GM18909 (cell line): ENCODE results near the gene CNTN5.

Experiments used
- ATAC-seq: cut with Tn5 transposase; IDR thresholded peaks from one replicate; pipeline ENCODE4 v1.9.1; 2021; ENCODE audit warnings: mild to moderate bottlenecking; ENCODE audit not compliant: unreplicated experiment, poor library complexity

CNTN5 gene

GRCh38 chr11:100151944-100152343 is 1131.2 kb downstream of the CNTN5 start:
- no peak for ATAC-seq

- no peak for ATAC-seq
These were observed 1132.0 kb downstream of the CNTN5 start for GRCh38 chr11:100152766-100153165.

GRCh38 chr11:100163471-100163870 is 1142.7 kb downstream of the CNTN5 start:
- ATAC-seq, result no peak

- ATAC-seq, result no peak
These were observed 1154.1 kb downstream of the CNTN5 start for GRCh38 chr11:100174881-100175280.

GRCh38 chr11:100176456-100176855 is 1155.7 kb downstream of the CNTN5 start:
- no peak for ATAC-seq

GRCh38 chr11:100177651-100178050 is 1156.9 kb downstream of the CNTN5 start:
- no peak for ATAC-seq

GRCh38 chr11:100182350-100182749 is 1161.6 kb downstream of the CNTN5 start:
- no peak for ATAC-seq

- ATAC-seq, result no peak
These were observed 1162.2 kb downstream of the CNTN5 start for GRCh38 chr11:100182927-100183326.

- ATAC-seq, result no peak
These were observed 1164.8 kb downstream of the CNTN5 start for GRCh38 chr11:100185588-100185987.

GRCh38 chr11:100188137-100188783 is 1167.5 kb downstream of the CNTN5 start:
- no peak for ATAC-seq

GRCh38 chr11:100190395-100190794 is 1169.6 kb downstream of the CNTN5 start:
- ATAC-seq, result no peak

- ATAC-seq, result no peak
These were observed 1171.4 kb downstream of the CNTN5 start for GRCh38 chr11:100192181-100192580.

GRCh38 chr11:100203789-100204188 is 1183.0 kb downstream of the CNTN5 start:
- no peak for ATAC-seq

- ATAC-seq, result no peak
These were observed 1185.2 kb downstream of the CNTN5 start for GRCh38 chr11:100205926-100206325.

GRCh38 chr11:100208207-100208606 is 1187.5 kb downstream of the CNTN5 start:
- ATAC-seq, result no peak

GRCh38 chr11:100214791-100215190 is 1194.0 kb downstream of the CNTN5 start:
- no peak for ATAC-seq

- ATAC-seq, result no peak
These were observed 1200.1 kb downstream of the CNTN5 start for GRCh38 chr11:100220801-100221200.

GRCh38 chr11:100221791-100222190 is 1201.0 kb downstream of the CNTN5 start:
- ATAC-seq, result no peak

GRCh38 chr11:100224541-100225034 is 1203.8 kb downstream of the CNTN5 start:
- no peak for ATAC-seq

GRCh38 chr11:100229086-100229485 is 1208.3 kb downstream of the CNTN5 start:
- ATAC-seq, result no peak

GRCh38 chr11:100232006-100232405 is 1211.3 kb downstream of the CNTN5 start:
- no peak for ATAC-seq

- ATAC-seq, result no peak
These were observed 1214.3 kb downstream of the CNTN5 start for GRCh38 chr11:100235085-100235484.
